ENCODE measurements around the gene UBL3. TPM values are rescaled to one million over a fixed set of nuclear protein-coding genes. Genes with fewer than 3 reads are reported as not detected.

The UBL3 gene
- total RNA-seq, 1 donor from 2014 or later = 15.9 TPM

- no peak for DNase-seq (ENCODE audit: low read depth in 2 of 2)
Measured at GRCh38 chr13:29760544-29760943, 89.9 kb downstream of the UBL3 start.

DNA sequence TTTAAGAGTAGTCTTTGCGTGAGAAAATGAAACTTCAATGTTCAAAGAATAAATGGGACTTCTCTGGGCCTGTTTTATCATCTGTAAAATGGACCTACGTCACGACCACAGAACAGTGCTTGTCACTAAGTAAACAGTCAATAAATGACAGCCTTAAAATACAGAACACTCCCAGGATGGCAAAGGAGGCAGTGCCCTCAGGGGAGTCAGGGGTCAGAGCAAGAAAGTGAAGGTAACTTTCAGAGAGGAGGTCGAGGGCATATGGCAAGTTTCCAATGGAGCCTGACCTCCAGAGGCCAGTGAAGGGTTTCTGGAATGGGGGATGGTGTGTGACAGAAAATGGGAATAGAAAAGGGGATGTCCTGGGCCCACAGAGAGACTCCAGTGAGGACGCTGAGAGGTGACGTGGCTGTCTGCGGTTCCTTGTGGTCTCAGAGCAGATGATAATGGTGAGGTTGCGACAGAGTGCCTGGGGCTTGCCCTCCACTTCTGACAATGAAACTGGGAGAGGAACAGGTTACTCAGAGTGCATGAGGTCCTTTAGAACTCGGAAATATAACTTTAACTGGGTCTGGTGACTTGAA lies 91.8 kb downstream of the UBL3 start:
- DNase-seq (ENCODE audit: low read depth in 2 of 2) = no peak

DNA sequence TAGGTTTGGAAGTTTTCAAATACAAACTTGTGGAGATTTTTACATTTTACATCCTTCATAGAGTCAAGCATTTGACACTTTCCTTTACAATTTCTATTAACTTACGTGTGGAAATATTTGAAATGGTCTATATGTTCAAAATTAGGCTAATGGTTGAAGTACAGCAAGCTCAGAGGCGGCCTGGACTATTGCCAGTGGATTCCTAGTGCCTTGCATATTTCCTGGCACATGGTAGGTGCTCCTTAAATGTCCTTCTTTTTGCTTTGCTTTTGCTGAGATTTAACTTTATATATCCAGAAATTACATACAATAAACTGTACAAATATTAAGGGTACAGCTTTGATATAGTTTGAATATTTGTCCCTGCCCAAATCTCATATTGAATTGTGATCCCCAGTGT lies 93.9 kb downstream of the UBL3 start:
- peak in 1 of 2 donors; percentile 19 for DNase-seq (ENCODE audit: low read depth in 2 of 2)

- peak; percentile 48 to 76 for DNase-seq (ENCODE audit: low read depth in 2 of 2)
Measured at GRCh38 chr13:29754473-29754806, 96.0 kb downstream of the UBL3 start.

- DNase-seq (ENCODE audit: low read depth in 2 of 2) = no peak
Measured at GRCh38 chr13:29753618-29754472, 96.6 kb downstream of the UBL3 start.

GRCh38 chr13:29752175-29752574 lies 98.2 kb downstream of the UBL3 start:
- no peak for DNase-seq (ENCODE audit: low read depth in 2 of 2)

DNA sequence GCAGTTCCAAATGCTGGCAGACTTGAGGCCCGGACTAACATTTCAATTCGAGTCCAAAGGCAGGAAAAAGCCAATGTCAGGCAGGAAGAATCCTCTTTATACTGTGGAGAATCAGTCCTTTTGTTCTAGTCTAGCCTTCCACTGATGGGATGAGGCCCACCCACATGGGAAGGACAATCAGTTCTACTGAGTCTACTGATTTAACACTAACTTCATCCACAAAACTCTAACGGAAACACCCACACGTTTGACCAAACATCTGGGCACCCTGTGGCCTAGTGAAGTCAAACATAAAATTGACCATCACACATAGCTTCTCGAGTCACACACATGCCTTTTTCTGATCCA lies 100.3 kb downstream of the UBL3 start:
- no peak for DNase-seq (ENCODE audit: low read depth in 2 of 2)

- DNase-seq (ENCODE audit: low read depth in 2 of 2) = no peak
Measured at GRCh38 chr13:29749401-29750182, 100.8 kb downstream of the UBL3 start.

DNA sequence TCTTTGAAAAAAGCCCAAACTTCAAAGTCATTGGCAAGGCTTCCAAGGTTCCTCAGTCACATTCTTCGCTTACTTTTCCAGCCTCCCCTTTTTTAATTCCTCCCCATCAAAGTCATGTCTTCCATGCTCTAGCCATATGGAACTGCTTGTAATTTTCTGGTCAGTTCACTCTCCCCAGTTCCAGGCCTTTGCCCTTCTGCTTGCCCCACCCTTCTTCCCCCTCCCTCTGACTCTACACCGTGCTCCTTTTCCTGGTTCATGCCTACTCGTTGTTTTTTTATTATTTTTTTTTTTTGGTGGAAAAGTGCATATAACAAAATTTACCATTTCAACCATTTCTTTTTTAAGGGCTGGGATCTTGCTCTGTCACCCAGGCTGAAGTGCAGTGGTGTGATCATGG lies 102.3 kb downstream of the UBL3 start:
- no peak for DNase-seq (ENCODE audit: low read depth in 2 of 2)

GRCh38 chr13:29746148-29746677 lies 104.2 kb downstream of the UBL3 start:
- DNase-seq (ENCODE audit: low read depth in 2 of 2) = no peak

DNA sequence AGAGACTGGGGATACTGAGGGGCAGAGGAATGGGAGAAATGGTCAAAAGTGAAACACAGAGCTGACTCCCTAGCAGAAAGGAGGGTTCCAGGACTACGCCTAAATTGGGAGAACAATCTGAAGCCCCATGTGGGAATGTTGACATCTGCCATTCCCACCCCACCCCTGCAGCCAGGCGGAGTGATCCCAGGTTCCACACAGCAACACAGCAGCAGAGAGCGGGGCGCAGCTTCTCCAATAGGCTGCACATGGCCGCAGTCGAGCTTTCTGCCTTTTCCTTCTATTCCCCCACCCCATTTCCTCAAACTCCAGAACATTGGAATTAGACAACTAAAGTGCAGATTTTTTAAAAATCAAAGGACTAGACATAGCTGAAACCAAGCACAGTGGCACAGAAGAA lies 104.7 kb downstream of the UBL3 start:
- DNase-seq (ENCODE audit: low read depth in 2 of 2) = no peak

- DNase-seq (ENCODE audit: low read depth in 2 of 2) = peak in 1 of 2 donors; percentile 11
Measured at GRCh38 chr13:29743201-29743786, 107.1 kb downstream of the UBL3 start.

DNA sequence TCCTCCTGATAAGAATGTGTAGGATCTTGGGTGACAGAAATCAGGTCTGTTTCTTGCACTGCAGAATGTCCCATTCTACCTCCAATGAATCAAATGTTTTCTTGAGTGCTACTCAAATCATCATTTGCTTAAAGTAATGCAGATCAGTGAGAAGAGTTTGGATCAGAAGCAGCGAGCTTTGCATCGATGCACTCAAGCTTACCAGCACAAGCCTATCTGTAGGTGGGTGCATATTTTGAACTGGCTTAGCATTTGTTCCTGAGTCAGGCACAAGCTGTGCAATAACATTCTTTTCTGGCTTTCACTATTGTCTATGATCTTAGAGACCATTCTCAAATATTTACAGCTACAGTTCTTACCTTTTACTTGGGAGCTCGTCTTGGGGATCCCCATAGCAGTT lies 109.5 kb downstream of the UBL3 start:
- no peak for DNase-seq (ENCODE audit: low read depth in 2 of 2)

- no peak for DNase-seq (ENCODE audit: low read depth in 2 of 2)
Measured at GRCh38 chr13:29737061-29737460, 113.4 kb downstream of the UBL3 start.

GRCh38 chr13:29733147-29733611 lies 117.2 kb downstream of the UBL3 start:
- DNase-seq (ENCODE audit: low read depth in 2 of 2) = no peak

- DNase-seq (ENCODE audit: low read depth in 2 of 2) = no peak
Measured at GRCh38 chr13:29730253-29730652, 120.2 kb downstream of the UBL3 start.

DNA sequence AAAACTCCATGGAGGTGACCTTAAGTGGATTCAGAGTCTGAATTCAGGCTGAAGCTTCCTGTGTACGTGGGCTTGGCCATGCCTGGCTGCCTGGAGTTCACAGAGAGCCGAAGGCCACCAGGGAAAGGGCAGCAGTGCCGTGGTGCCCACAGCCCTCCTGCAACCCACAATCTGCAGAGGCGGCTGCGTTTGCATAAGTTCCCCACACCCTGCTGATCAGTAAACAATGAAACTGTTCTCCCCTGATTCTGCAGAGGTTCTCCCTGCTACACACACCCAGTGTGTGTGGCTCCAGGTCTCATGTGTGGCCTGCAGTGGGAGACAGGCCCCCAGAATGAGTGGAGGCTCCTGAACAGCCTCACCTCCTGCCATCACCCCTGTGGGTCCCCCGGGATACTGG lies 128.0 kb downstream of the UBL3 start:
- DNase-seq (ENCODE audit: low read depth in 2 of 2) = no peak

DNA sequence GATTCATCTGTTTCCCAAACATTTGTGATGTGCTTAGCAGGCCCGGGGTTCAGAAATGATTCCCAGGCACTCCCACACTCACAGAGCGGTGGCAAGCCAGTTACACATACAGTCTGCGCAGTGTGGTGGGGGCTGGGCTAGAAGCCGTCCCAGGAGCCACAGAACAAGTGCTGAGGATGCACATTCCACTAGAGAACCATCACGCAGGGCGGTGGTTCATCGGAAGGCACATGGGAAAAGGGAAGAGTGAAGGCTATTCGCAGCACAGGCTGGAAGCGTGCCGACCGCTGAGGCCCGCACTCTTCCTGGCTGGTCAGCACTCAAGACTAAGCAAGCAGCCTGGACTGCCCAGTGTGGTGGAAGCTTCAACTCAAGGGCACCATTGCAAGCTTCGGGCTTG lies 128.7 kb downstream of the UBL3 start:
- no peak for DNase-seq (ENCODE audit: low read depth in 2 of 2)

- DNase-seq (ENCODE audit: low read depth in 2 of 2) = no peak
Measured at GRCh38 chr13:29718694-29719093, 131.7 kb downstream of the UBL3 start.

- no peak for DNase-seq (ENCODE audit: low read depth in 2 of 2)
Measured at GRCh38 chr13:29716493-29716892, 133.9 kb downstream of the UBL3 start.

Measured in lung microvascular endothelial cell (primary cell).